Fibroblast of peridontal ligament (primary cell): ENCODE data around the gene PGPEP1.

Source experiments
- DNase-seq: peaks from one replicate; pipeline ENCODE4 v3.0.0-alpha.2; 2010; ENCODE audit errors: extremely low read depth

Gene PGPEP1

GRCh38 chr19:18340190-18340989 is at the start of gene PGPEP1:
PGPEP1 (plus strand) TSS chr19:18340598; CDS start chr19:18340682, 84 bp downstream.
- DNase-seq, result peak; percentile 35

GRCh38 chr19:18291019-18291524 is 49.3 kb upstream of the PGPEP1 start:
- no peak for DNase-seq

GRCh38 chr19:18291590-18292461 is 48.6 kb upstream of the PGPEP1 start:
- DNase-seq, result peak; percentile 69

- DNase-seq, result no peak
Observed at GRCh38 chr19:18292462-18292809, 48.0 kb upstream of the PGPEP1 start.

GRCh38 chr19:18292810-18293641 is 47.4 kb upstream of the PGPEP1 start:
- peak; percentile 81 for DNase-seq

GRCh38 chr19:18293642-18294466 is 46.5 kb upstream of the PGPEP1 start:
- DNase-seq, result no peak

- no peak for DNase-seq
Observed at GRCh38 chr19:18294467-18294864, 45.9 kb upstream of the PGPEP1 start.

GRCh38 chr19:18295034-18295451 is 45.4 kb upstream of the PGPEP1 start:
- no peak for DNase-seq

GRCh38 chr19:18297308-18297707 is 43.1 kb upstream of the PGPEP1 start:
- no peak for DNase-seq

- no peak for DNase-seq
Observed at GRCh38 chr19:18298601-18299000, 41.8 kb upstream of the PGPEP1 start.

GRCh38 chr19:18299654-18300053 is 40.7 kb upstream of the PGPEP1 start:
- no peak for DNase-seq

GRCh38 chr19:18300930-18301717 is 39.3 kb upstream of the PGPEP1 start:
- peak; percentile 73 for DNase-seq

GRCh38 chr19:18301718-18302111 is 38.7 kb upstream of the PGPEP1 start:
- DNase-seq, result no peak

GRCh38 chr19:18304208-18304457 is 36.3 kb upstream of the PGPEP1 start:
- no peak for DNase-seq

- DNase-seq, result peak; percentile 69
Observed at GRCh38 chr19:18304458-18305310, 35.7 kb upstream of the PGPEP1 start.

- no peak for DNase-seq
Observed at GRCh38 chr19:18306209-18306887, 34.0 kb upstream of the PGPEP1 start.

GRCh38 chr19:18306888-18307260 is 33.5 kb upstream of the PGPEP1 start:
- DNase-seq, result peak; percentile 63

- DNase-seq, result no peak
Observed at GRCh38 chr19:18307271-18307681, 33.1 kb upstream of the PGPEP1 start.
